H1 (cell line): ENCODE data around the gene KIR3DL2. TPM values are rescaled to one million over a fixed set of nuclear protein-coding genes. Genes with fewer than 3 reads are reported as not detected.
"Not testable (repeated sequence)": the region's sequence is repeated elsewhere in the genome, so short reads cannot be mapped to it uniquely, and the experiment has no call there.

Experiments used
- CTCF ChIA-PET: fragments of 300-600 bp; sonication (Branson Sonifier 250); formaldehyde crosslinking; loops from one replicate; lab custom pipeline; 2021; ENCODE audit not compliant: partially characterized antibody; lab: Charles Lee
- POLR2A ChIA-PET: fragments of 300-600 bp; sonication (Branson Sonifier 250); formaldehyde crosslinking; loops from one replicate; lab custom pipeline; 2021; ENCODE audit warnings: inconsistent platforms; ENCODE audit not compliant: partially characterized antibody; lab: Charles Lee
- DNase-seq, 2 experiments: peaks; one replicate each; pipeline versions ENCODE4 v3.0.0 to v3.0.0-alpha.2; 2010 to 2022; ENCODE audit warnings: low spot score in 2 of 2, low read depth in 1 of 2, mixed read lengths in 1 of 2
- FAIRE-seq: peaks from 2 replicates; lab custom pipeline; 2011; peaks lifted over from hg19 to GRCh38; lab: Jason Lieb, UNC
- H2AFZ ChIP-seq: 2 replicates; pipeline ENCODE4 v1.8.1; 2012; ENCODE audit warnings: low read length, inconsistent platforms
- H2AK5ac ChIP-seq: 2 replicates; pipeline ENCODE4 v1.6.1; 2013; ENCODE audit warnings: low read depth, low read length
- H2BK120ac ChIP-seq: replicated peaks from 2 replicates; pipeline ENCODE3; 2013; ENCODE audit warnings: low read depth, low read length, inconsistent platforms
- H2BK12ac ChIP-seq: 2 replicates; pipeline ENCODE4 v1.6.1; 2013; ENCODE audit warnings: low read depth, low read length
- H2BK15ac ChIP-seq: 2 replicates; pipeline ENCODE4 v1.6.1; 2013; ENCODE audit warnings: low read length
- H2BK20ac ChIP-seq: 2 replicates; pipeline ENCODE4 v1.6.1; 2013; ENCODE audit warnings: low read length
- H2BK5ac ChIP-seq: 2 replicates; pipeline ENCODE4 v1.6.1; 2013; ENCODE audit warnings: low read depth, low read length
- H3K14ac ChIP-seq: 2 replicates; pipeline ENCODE4 v1.6.1; 2013; ENCODE audit warnings: inconsistent platforms; ENCODE audit not compliant: insufficient read length
- H3K18ac ChIP-seq: 2 replicates; pipeline ENCODE4 v1.6.1; 2013; ENCODE audit warnings: low read length; ENCODE audit errors: extremely low read depth
- H3K23ac ChIP-seq: 2 replicates; pipeline ENCODE4 v1.6.1; 2013; ENCODE audit warnings: inconsistent platforms; ENCODE audit not compliant: insufficient read length
- H3K23me2 ChIP-seq: 2 replicates; pipeline ENCODE4 v1.6.1; 2013; ENCODE audit warnings: low read depth, low read length
- H3K27ac ChIP-seq: 2 replicates; pipeline ENCODE4 v1.6.1; 2011; ENCODE audit warnings: low read depth, low read length, inconsistent platforms
- H3K27me3 ChIP-seq, 4 experiments: replicated peaks in 1 of 4; 1 replicate in 1 of 4; 2 replicates in 3 of 4; pipeline versions ENCODE4 v1.6.1 to v1.8.1; 2011 to 2013; ENCODE audit warnings: low read length in 3 of 4, mild to moderate bottlenecking in 3 of 4, inconsistent platforms in 2 of 4, mixed read lengths in 2 of 4, moderate library complexity in 1 of 4; ENCODE audit not compliant: control insufficient read depth in 3 of 4, insufficient read depth in 3 of 4; ENCODE audit errors: extremely low read depth in 1 of 4
- H3K36me3 ChIP-seq, 4 experiments: 2 replicates each; pipeline versions ENCODE4 v1.6.1 to v1.8.1; 2011 to 2013; ENCODE audit warnings: mild to moderate bottlenecking in 4 of 4, low read length in 3 of 4, moderate library complexity in 2 of 4, control low read depth in 1 of 4, inconsistent platforms in 1 of 4; ENCODE audit not compliant: insufficient read depth in 4 of 4, control insufficient read depth in 2 of 4
- H3K4ac ChIP-seq: replicated peaks from 2 replicates; pipeline ENCODE3; 2013; ENCODE audit warnings: low read length, low read depth, mixed read lengths, inconsistent platforms; ENCODE audit not compliant: insufficient read length
- H3K4me1 ChIP-seq, 4 experiments: replicated peaks in 1 of 4; 1 replicate in 1 of 4; 2 replicates in 3 of 4; pipeline versions ENCODE4 v1.6.1 to v1.8.1; 2011 to 2013; ENCODE audit warnings: low read length in 3 of 4, inconsistent platforms in 2 of 4, mixed read lengths in 1 of 4; ENCODE audit not compliant: insufficient read depth in 4 of 4, control insufficient read depth in 3 of 4
- H3K4me2 ChIP-seq, 2 experiments: 2 replicates each; pipeline versions ENCODE4 v1.6.1 to v1.8.1; 2011 to 2013; ENCODE audit warnings: low read depth in 2 of 2, low read length in 2 of 2, control low read depth in 1 of 2, inconsistent platforms in 1 of 2, mild to moderate bottlenecking in 1 of 2; ENCODE audit not compliant: insufficient read depth in 1 of 2
- H3K4me3 ChIP-seq, 4 experiments: fragments of 200-600, 300-600 bp in 1 of 4; sonication (generic), shearing (Covaris generic), sonication (Bioruptor Twin) in 1 of 4; 2 replicates each; pipeline versions ENCODE4 v1.5.1 to v1.8.1; 2011 to 2016; ENCODE audit warnings: low read length in 4 of 4, low read depth in 3 of 4, control low read depth in 2 of 4, inconsistent platforms in 2 of 4, mild to moderate bottlenecking in 2 of 4, mixed read lengths in 1 of 4, moderate library complexity in 1 of 4; ENCODE audit not compliant: insufficient read depth in 2 of 4; ENCODE audit errors: extremely low read depth in 1 of 4
- H3K56ac ChIP-seq: replicated peaks from 2 replicates; pipeline ENCODE3; 2013; ENCODE audit warnings: low read depth, mild to moderate bottlenecking, mixed read lengths, low read length, inconsistent platforms; ENCODE audit not compliant: insufficient read length
- H3K79me1 ChIP-seq: 2 replicates; pipeline ENCODE4 v1.6.1; 2013; ENCODE audit warnings: low read depth, low read length, control low read depth
- H3K79me2 ChIP-seq, 2 experiments: 2 replicates each; pipeline versions ENCODE4 v1.6.1 to v1.8.1; 2012 to 2013; ENCODE audit warnings: low read length in 2 of 2, mild to moderate bottlenecking in 2 of 2, inconsistent platforms in 1 of 2; ENCODE audit not compliant: insufficient read depth in 2 of 2, control insufficient read depth in 1 of 2
- H3K9ac ChIP-seq, 4 experiments: replicated peaks in 1 of 4; 1 replicate in 1 of 4; 2 replicates in 3 of 4; pipeline versions ENCODE4 v1.6.1 to v1.8.1; 2011 to 2013; ENCODE audit warnings: low read depth in 3 of 4, low read length in 3 of 4, control low read depth in 2 of 4, mild to moderate bottlenecking in 2 of 4, moderate library complexity in 2 of 4, inconsistent platforms in 1 of 4; ENCODE audit errors: extremely low read depth in 1 of 4
- H3K9me3 ChIP-seq, 2 experiments: 2 replicates each; pipeline versions ENCODE4 v1.6.1 to v1.8.1; 2012 to 2013; ENCODE audit warnings: mild to moderate bottlenecking in 2 of 2, moderate library complexity in 2 of 2, control low read depth in 1 of 2, inconsistent platforms in 1 of 2, low read depth in 1 of 2, low read length in 1 of 2, mixed read lengths in 1 of 2; ENCODE audit not compliant: insufficient read depth in 2 of 2
- H4K20me1 ChIP-seq, 2 experiments: replicated peaks in 1 of 2; 2 replicates each; pipeline versions ENCODE3 to v1.8.1; 2011 to 2013; ENCODE audit warnings: inconsistent platforms in 2 of 2, low read length in 2 of 2, mild to moderate bottlenecking in 1 of 2; ENCODE audit not compliant: insufficient read depth in 2 of 2, control insufficient read depth in 1 of 2
- H4K5ac ChIP-seq: 2 replicates; pipeline ENCODE4 v1.6.1; 2013; ENCODE audit warnings: low read length, low read depth, mixed read lengths, inconsistent platforms; ENCODE audit not compliant: insufficient read length
- H4K8ac ChIP-seq: 2 replicates; pipeline ENCODE4 v1.8.0; 2013; ENCODE audit warnings: mild to moderate bottlenecking, moderate library complexity, low read length, inconsistent platforms; ENCODE audit not compliant: insufficient read depth; ENCODE audit errors: extremely low read depth
- H4K91ac ChIP-seq: replicated peaks from 2 replicates; pipeline ENCODE3; 2013; ENCODE audit warnings: low read length, mixed read lengths, inconsistent platforms; ENCODE audit not compliant: insufficient read length
- WGBS, 2 experiments: shearing (Covaris generic) in 1 of 2; methylation state at CpG; one replicate each; pipeline versions ENCODE4 v1.1.6 to v1.1.7; 2013 to 2015; ENCODE audit warnings: low lambda C conversion rate in 2 of 2, mixed read lengths in 2 of 2, inconsistent platforms in 1 of 2, low coverage in 1 of 2, missing lambda C conversion rate in 1 of 2; ENCODE audit not compliant: insufficient replicate concordance in 2 of 2, insufficient coverage in 1 of 2, insufficient read length in 1 of 2; ENCODE audit errors: extremely low coverage in 1 of 2, missing lambda C conversion rate in 1 of 2; 5-methylcytosine and 5-hydroxymethylcytosine counted together
- polyA plus RNA-seq, 7 experiments: library from polyadenylated mRNA; depleted of rRNA in 3 of 7; stranded (reverse) in 5 of 7; unstranded in 2 of 7; fragments of >200 nt in 5 of 7; fragments of 200-250 nt in 2 of 7; gene quantifications; 1 replicate in 5 of 7; 2 replicates in 1 of 7; 4 replicates in 1 of 7; pipeline versions ENCODE4 v1.2.1 to v1.2.3, GENCODE V29; 2011 to 2013; ENCODE audit warnings: missing spikeins in 2 of 7, mixed read lengths in 2 of 7
- total RNA-seq: library from RNA; stranded (reverse); fragmentation: NEBNext Ultra II Directional; extraction: Animal tissue kit (Norgen Biotek cat#: 25700); gene quantifications from 2 replicates; pipeline ENCODE4 v1.2.1, GENCODE V29; 2021

Gene KIR3DL2
- total and polyA plus RNA-seq, 2 of the 8 experiments (the other 6 are each of a cell fraction or from before 2014, with no cell fraction given): not detected

GRCh38 chr19:54901153-54901552 lies 50.9 kb downstream of the KIR3DL2 start:
- H3K9me3 ChIP-seq, H3K79me1 ChIP-seq, H3K79me2 ChIP-seq, H2BK5ac ChIP-seq, H2AFZ ChIP-seq, H3K23me2 ChIP-seq, H2AK5ac ChIP-seq, H3K36me3 ChIP-seq, H3K4me3 ChIP-seq, H2BK15ac ChIP-seq, H2BK20ac ChIP-seq, H3K14ac ChIP-seq, H3K4me2 ChIP-seq, H3K27me3 ChIP-seq, H3K18ac ChIP-seq, FAIRE-seq, H4K5ac ChIP-seq, H3K23ac ChIP-seq, H4K8ac ChIP-seq, H3K27ac ChIP-seq, H3K56ac ChIP-seq, POLR2A ChIA-PET, H2BK12ac ChIP-seq, H4K91ac ChIP-seq, H3K4ac ChIP-seq, DNase-seq, H4K20me1 ChIP-seq, H3K4me1 ChIP-seq, H3K9ac ChIP-seq, H2BK120ac ChIP-seq: not testable (repeated sequence)
- CTCF ChIA-PET: interaction anchor here (1.7 to 2.6 kb wide), 3 partner anchors 8 to 20 kb away, joined by 8 to 11 read pairs (median 11); no protein-coding TSS in a partner anchor
- 88% methylated on average over 5 of the region's 8 CpGs; no CpG with 5 or more reads in 1 of the 2 experiments for whole genome bisulfite sequencing, 2 experiments
